ENCODE results near the gene BACE2.
"Not testable (repeated sequence)": the region's sequence is repeated elsewhere in the genome, so short reads cannot be mapped to it uniquely, and the experiment has no call there.

The BACE2 gene

GRCh38 chr21:41251961-41252642, 84.1 kb downstream of the BACE2 start:
- no peak overlapping the region for H3K4me3 ChIP-seq (ENCODE audit: low read length)
- DNase-seq (ENCODE audit: low read depth), result no peak
- TF ChIP-seq, protein P1, sequence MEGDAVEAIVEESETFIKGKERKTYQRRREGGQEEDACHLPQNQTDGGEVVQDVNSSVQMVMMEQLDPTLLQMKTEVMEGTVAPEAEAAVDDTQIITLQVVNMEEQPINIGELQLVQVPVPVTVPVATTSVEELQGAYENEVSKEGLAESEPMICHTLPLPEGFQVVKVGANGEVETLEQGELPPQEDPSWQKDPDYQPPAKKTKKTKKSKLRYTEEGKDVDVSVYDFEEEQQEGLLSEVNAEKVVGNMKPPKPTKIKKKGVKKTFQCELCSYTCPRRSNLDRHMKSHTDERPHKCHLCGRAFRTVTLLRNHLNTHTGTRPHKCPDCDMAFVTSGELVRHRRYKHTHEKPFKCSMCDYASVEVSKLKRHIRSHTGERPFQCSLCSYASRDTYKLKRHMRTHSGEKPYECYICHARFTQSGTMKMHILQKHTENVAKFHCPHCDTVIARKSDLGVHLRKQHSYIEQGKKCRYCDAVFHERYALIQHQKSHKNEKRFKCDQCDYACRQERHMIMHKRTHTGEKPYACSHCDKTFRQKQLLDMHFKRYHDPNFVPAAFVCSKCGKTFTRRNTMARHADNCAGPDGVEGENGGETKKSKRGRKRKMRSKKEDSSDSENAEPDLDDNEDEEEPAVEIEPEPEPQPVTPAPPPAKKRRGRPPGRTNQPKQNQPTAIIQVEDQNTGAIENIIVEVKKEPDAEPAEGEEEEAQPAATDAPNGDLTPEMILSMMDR (IDR thresholded peaks at IDR 0.05; ENCODE audit: insufficient read depth, low read depth, low read length, missing control alignments), result no peak

DNA sequence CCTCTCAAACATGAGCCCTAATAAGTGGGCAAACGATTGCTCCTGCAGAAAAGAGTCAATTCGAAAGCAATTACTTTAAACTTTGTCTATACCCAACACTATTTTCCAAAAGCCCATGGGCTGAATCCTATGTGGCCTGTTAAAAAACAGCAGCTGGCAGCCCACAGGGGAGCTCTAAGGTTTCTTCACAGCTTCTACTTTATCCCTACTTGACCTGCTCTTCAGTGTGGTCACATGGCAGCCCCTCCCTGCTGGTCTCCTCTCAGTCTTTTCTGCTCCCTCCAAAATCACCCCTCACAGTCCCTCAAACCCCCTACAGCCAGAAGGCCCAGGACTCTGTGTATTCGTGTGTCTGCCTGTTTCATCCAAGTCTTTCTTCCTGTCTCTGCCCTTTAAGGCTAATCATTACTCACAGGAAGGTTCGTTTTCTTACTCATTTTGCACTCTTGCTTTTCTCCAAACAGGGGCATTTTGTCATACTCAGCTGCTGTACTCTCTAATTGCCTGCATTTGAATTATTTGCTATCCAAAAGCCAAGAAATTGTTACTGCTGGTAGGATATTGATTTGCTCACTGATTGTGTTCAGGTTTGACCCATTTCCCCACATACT, 86.2 kb downstream of the BACE2 start:
- TF ChIP-seq, protein P1 (IDR thresholded peaks at IDR 0.05; ENCODE audit: insufficient read depth, low read depth, low read length, missing control alignments), result no peak
- H3K4me3 ChIP-seq (ENCODE audit: low read length), result no peak overlapping the region
- peak; percentile 27 for DNase-seq (ENCODE audit: low read depth)

- H3K4me3 ChIP-seq (ENCODE audit: low read length), result no peak overlapping the region
- TF ChIP-seq, protein P1 (IDR thresholded peaks at IDR 0.05; ENCODE audit: insufficient read depth, low read depth, low read length, missing control alignments), result no peak
- no peak for DNase-seq (ENCODE audit: low read depth)
Measured at GRCh38 chr21:41255190-41255589, 87.2 kb downstream of the BACE2 start.

GRCh38 chr21:41256231-41256630, 88.3 kb downstream of the BACE2 start:
- DNase-seq (ENCODE audit: low read depth); H3K4me3 ChIP-seq (ENCODE audit: low read length): not testable (repeated sequence)

DNA sequence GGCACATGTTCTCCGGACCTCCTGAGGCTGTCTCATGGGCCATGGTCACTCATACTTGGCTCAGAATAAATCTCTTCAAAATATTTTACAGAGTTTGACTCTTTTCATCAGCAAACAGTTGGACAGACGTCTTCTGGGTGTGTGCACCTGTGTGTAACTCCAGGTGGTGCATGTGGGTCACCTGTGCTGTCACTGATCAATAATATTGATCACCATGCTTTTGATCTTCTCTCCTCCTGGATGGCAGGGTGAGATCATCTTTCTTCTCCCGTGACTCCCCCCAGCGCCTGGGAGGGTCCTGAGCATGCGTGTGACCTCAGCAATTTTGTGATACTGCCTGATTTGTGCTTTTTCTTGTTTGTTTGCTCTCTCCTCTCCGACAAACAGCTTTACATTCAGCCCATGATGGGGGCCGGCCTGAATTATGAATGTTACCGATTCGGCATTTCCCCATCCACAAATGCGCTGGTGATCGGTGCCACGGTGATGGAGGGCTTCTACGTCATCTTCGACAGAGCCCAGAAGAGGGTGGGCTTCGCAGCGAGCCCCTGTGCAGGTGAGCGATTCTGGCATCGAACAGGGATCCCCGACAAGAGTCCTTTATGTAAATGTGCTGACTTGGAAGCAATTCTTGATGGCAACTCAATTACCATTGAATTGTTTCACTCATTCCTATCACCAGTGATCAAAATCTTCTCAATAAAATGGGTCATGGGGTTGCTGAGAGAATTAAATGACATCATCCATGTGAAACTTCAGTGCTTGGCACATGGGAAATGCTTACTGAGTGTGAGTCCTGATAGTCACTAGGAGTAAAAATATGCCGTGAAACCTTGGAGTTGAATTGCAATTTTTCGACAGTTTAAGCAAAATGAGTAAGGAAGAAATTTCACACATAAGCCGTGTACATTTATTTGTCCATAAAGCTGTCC, 89.1 kb downstream of the BACE2 start:
- no peak for DNase-seq (ENCODE audit: low read depth)
- no peak overlapping the region for H3K4me3 ChIP-seq (ENCODE audit: low read length)
- TF ChIP-seq, protein P1 (IDR thresholded peaks at IDR 0.05; ENCODE audit: insufficient read depth, low read depth, low read length, missing control alignments), result no peak

DNA sequence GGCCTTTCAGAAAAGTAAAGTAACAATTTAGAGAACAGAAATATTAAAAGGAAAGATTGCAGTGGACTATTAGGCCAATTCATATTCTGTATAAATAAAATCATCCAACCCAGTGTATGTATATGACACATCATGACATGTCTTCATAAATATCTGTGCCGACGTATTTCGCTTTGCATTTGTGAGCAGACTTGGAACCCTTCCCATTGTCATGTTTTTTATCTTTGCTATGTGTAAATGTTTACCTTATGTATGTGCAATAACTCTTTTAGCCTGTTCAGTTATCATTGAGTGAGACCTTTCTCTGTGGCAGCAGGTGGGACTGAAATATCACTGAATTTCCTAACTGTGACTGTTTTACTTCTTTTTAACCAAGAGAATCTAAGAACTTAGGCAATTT, 90.7 kb downstream of the BACE2 start:
- peak; percentile 84 for DNase-seq (ENCODE audit: low read depth)
- no peak overlapping the region for H3K4me3 ChIP-seq (ENCODE audit: low read length)
- TF ChIP-seq, protein P1 (IDR thresholded peaks at IDR 0.05; ENCODE audit: insufficient read depth, low read depth, low read length, missing control alignments), result no peak

- DNase-seq (ENCODE audit: low read depth), result no peak
- H3K4me3 ChIP-seq (ENCODE audit: low read length), result no peak overlapping the region
- TF ChIP-seq, protein P1 (IDR thresholded peaks at IDR 0.05; ENCODE audit: insufficient read depth, low read depth, low read length, missing control alignments), result no peak
Measured at GRCh38 chr21:41260428-41260827, 92.5 kb downstream of the BACE2 start.
